T-helper 1 cell treated with Interleukin-12 subunit alpha and Interleukin-12 subunit beta and Interleukin-4 antibody, amounts not matched to agents 30 μg/mL and 1 μg/mL, for 36 hours (primary cell): ENCODE results near the gene CSHL1.
"Not testable (repeated sequence)": the region's sequence is repeated elsewhere in the genome, so short reads cannot be mapped to it uniquely, and the experiment has no call there.

ENCODE experiments used
- H3K27ac Mint-ChIP-seq: one replicate; pipeline ENCODE4 v1.8.0; 2021; ENCODE audit warnings: mild to moderate bottlenecking, mixed read lengths
- H3K27me3 Mint-ChIP-seq: one replicate; pipeline ENCODE4 v1.8.0; 2021; ENCODE audit warnings: low read depth, mixed read lengths
- H3K36me3 Mint-ChIP-seq: one replicate; pipeline ENCODE4 v1.8.0; 2021; ENCODE audit warnings: low read depth, mixed read lengths
- H3K4me1 Mint-ChIP-seq: one replicate; pipeline ENCODE4 v1.8.0; 2021; ENCODE audit warnings: low read depth, mixed read lengths
- H3K4me3 Mint-ChIP-seq: one replicate; pipeline ENCODE4 v1.8.0; 2021; ENCODE audit warnings: mild to moderate bottlenecking, moderate library complexity, mixed read lengths
- H3K9me3 Mint-ChIP-seq: one replicate; pipeline ENCODE4 v1.8.0; 2021; ENCODE audit warnings: mixed read lengths

The CSHL1 gene

DNA sequence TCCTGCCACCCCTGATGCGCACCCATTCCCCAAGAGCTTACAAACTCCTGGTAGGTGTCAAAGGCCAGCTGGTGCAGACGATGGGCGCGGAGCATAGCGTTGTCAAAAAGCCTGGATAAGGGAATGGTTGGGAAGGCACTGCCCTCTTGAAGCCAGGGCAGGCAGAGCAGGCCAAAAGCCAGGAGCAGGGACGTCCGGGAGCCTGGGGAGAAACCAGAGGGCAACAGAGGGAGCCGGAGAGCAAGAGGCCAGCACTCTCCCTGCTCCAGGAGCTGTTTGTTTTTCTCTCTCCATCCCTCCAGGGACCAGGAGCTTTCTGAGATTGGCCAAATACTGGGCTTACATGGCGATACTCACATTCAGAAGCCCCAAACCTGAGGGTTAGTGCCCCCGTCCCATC lies 7.2 kb upstream of the CSHL1 start:
- Mint-ChIP-seq H3K27ac (no peak overlapping the region), H3K4me3 (no peak overlapping the region), H3K27me3 (peaks cover 16% of the 10 kb centered on the region), H3K9me3 (no peaks in the 10 kb centered on the region), H3K4me1 (peaks cover 11% of the 10 kb centered on the region), H3K36me3 (no peaks in the 10 kb centered on the region)

DNA sequence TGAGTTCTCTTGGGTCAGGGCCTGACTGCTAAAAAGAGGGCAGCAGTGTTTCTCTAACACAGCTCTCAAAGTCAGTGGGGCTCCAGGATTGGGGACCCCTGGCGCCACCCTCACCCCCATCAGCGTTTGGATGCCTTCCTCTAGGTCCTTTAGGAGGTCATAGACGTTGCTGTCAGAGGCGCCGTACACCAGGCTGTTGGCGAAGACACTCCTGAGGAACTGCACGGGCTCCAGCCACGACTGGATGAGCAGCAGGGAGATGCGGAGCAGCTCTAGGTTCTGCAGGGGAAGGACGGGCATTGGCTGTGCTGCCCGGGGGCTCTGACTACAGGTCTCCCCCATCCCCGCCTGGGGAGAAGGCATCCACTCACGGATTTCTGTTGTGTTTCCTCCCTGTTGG lies 6.6 kb upstream of the CSHL1 start:
- no peaks in the 10 kb centered on the region for H3K9me3 Mint-ChIP-seq
- H3K27ac Mint-ChIP-seq: no peak overlapping the region
- H3K4me1 Mint-ChIP-seq: peaks cover 14% of the 10 kb centered on the region
- no peaks in the 10 kb centered on the region for H3K36me3 Mint-ChIP-seq
- no peak overlapping the region for H3K4me3 Mint-ChIP-seq
- peaks cover 16% of the 10 kb centered on the region for H3K27me3 Mint-ChIP-seq

DNA sequence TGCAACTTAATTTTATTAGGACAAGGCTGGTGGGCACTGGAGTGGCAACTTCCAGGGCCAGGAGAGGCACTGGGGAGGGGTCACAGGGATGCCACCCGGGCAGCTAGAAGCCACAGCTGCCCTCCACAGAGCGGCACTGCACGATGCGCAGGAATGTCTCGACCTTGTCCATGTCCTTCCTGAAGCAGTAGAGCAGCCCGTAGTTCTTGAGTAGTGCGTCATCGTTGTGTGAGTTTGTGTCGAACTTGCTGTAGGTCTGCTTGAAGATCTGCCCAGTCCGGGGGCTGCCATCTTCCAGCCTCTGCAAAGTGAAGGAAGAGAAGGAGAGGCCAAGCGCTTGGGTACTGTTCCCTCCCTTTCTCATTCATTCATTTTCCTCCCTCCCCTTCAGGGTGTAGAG lies 6.1 kb upstream of the CSHL1 start:
- H3K27ac Mint-ChIP-seq, H3K36me3 Mint-ChIP-seq, H3K4me3 Mint-ChIP-seq, H3K9me3 Mint-ChIP-seq: not testable (repeated sequence)
- peaks cover 15% of the 10 kb centered on the region for H3K4me1 Mint-ChIP-seq
- peaks cover 16% of the 10 kb centered on the region for H3K27me3 Mint-ChIP-seq

DNA sequence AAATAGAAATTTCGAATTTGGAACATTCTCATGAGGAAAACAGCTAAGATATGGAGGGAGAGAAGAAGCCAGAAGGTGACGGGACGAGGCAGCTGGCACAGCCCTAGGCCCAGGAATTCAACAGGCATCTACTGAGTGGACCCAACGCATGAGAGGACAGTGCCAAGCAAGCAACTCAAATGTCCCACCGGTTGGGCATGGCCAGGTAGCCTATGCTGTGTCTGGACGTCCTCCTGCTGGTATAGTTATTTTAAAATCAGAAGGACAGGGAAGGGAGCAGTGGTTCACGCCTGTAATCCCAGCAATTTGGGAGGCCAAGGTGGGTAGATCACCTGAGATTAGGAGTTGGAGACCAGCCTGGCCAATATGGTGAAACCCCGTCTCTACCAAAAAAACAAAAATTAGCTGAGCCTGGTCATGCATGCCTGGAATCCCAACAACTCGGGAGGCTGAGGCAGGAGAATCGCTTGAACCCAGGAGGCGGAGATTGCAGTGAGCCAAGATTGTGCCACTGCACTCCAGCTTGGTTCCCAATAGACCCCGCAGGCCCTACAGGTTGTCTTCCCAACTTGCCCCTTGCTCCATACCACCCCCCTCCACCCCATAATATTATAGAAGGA lies 5.6 kb upstream of the CSHL1 start:
- no peaks in the 10 kb centered on the region for H3K36me3 Mint-ChIP-seq
- H3K4me1 Mint-ChIP-seq: peaks cover 15% of the 10 kb centered on the region
- peaks cover 16% of the 10 kb centered on the region for H3K27me3 Mint-ChIP-seq
- H3K9me3 Mint-ChIP-seq: no peaks in the 10 kb centered on the region
- no peak overlapping the region for H3K4me3 Mint-ChIP-seq
- H3K27ac Mint-ChIP-seq: no peak overlapping the region

DNA sequence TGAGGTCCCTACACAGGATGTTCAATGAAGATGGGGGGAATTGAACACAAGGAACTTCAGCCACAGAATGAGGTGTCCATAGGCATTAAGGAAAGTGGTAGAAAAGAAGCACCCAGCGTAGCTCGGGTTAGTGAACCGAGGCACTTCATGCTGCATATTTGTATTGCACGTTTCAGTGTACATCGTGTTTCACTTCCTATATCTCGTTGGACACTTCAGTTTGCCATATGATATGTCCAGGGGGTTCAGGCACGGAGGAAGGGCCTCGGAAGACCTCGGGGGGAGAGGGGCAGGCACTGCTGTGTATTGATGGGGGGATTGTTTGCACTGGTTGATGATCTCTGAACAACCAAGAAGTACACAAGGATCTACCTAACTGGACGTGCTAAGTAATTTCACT lies 4.7 kb upstream of the CSHL1 start:
- not testable (repeated sequence) for H3K27ac Mint-ChIP-seq, H3K36me3 Mint-ChIP-seq, H3K9me3 Mint-ChIP-seq, H3K4me3 Mint-ChIP-seq
- Mint-ChIP-seq H3K27me3 (peaks cover 16% of the 10 kb centered on the region), H3K4me1 (peaks cover 15% of the 10 kb centered on the region)

DNA sequence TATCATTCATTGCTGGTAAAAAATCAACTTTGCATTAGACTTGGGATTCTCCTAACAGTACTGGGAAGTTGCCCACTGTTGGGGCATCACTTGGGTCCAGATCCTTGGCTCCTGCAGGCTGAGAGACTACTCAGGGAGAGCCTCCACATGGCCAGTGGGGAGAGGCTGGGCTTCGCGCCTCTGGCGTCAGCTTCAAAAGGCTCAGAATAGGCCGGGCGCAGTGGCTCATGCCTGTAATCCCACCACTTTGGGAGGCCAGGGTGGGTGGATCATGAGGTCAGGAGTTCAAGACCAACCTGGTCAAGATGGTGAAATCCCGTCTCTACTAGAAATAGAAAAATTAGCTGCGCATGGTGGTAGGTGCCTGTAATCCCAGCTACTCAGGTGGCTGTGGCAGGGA lies 3.4 kb upstream of the CSHL1 start:
- no peak overlapping the region for H3K27ac Mint-ChIP-seq
- no peaks in the 10 kb centered on the region for H3K9me3 Mint-ChIP-seq
- peaks cover 11% of the 10 kb centered on the region for H3K4me1 Mint-ChIP-seq
- H3K4me3 Mint-ChIP-seq: no peak overlapping the region
- no peaks in the 10 kb centered on the region for H3K36me3 Mint-ChIP-seq
- peaks cover 23% of the 10 kb centered on the region for H3K27me3 Mint-ChIP-seq

DNA sequence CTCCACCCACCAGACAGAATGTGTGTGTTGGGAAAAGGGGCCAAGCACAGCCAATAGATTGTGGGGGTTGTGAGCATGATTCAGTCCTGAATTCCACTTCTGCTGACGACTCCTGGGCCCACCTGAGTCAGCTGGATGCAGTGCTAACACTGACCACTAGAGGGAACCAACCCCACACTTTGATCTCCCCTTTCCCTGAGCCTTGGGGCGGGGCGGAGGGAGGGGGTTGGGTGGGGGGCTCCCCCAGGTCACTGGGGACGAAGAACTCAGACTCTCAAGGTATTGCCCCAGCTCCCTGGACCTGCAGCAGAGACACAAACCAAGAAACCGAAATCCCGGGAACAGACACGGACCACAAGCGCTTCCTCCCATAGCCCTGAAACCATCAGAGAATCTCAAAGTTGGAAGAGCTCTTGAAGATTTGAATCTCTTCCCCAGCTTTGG lies 621 bp upstream of the CSHL1 start:
- no peak overlapping the region for H3K27ac Mint-ChIP-seq

DNA sequence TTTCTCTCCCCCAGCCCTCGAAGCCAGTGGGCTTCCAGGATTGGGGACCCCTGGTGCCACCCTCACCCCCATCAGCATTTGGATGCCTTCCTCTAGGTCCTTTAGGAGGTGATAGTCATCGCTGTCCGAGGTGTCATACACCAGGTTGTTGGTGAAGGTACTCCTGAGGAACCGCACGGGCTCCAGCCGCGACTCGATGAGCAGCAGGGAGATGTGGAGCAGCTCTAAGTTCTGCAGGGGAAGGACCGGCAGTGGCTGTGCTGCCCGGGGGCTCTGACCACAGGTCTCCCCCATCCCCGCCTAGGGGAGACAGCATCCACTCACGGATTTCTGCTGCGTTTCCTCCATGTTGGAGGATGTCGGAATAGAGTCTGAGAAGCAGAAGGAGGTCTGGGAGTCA lies 962 bp downstream of the CSHL1 start:
- Mint-ChIP-seq H3K4me3 (no peak overlapping the region), H3K36me3 (no peaks in the 10 kb centered on the region), H3K27ac (no peak overlapping the region), H3K4me1 (peaks cover 3% of the 10 kb centered on the region), H3K9me3 (no peaks in the 10 kb centered on the region), H3K27me3 (peaks cover 28% of the 10 kb centered on the region)

More for the DNA sequence above, 621 bp upstream of the CSHL1 start:
- peaks cover 26% of the 10 kb centered on the region for H3K27me3 Mint-ChIP-seq
- no peaks in the 10 kb centered on the region for H3K36me3 Mint-ChIP-seq
- peaks cover 3% of the 10 kb centered on the region for H3K4me1 Mint-ChIP-seq
- H3K9me3 Mint-ChIP-seq: no peaks in the 10 kb centered on the region
- H3K4me3 Mint-ChIP-seq: no peak overlapping the region

DNA sequence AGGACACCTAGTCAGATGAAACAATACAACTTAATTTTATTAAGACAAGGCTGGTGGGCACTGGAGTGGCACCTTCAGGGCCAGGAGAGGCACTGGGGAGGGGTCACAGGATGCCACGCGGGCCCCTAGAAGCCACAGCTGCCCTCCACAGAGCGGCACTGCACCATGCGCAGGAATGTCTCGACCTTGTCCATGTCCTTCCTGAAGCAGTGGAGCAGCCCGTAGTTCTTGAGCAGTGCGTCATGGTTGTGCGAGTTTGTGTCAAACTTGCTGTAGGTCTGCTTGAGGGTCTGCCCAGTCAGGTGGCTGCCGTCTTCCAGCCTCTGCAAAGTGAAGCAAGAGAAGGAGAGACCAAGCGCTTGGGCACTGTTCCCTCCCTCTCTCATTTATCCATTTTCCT lies 1.5 kb downstream of the CSHL1 start:
- not testable (repeated sequence) for H3K27ac Mint-ChIP-seq, H3K36me3 Mint-ChIP-seq, H3K9me3 Mint-ChIP-seq, H3K4me3 Mint-ChIP-seq, H3K4me1 Mint-ChIP-seq
- peaks cover 28% of the 10 kb centered on the region for H3K27me3 Mint-ChIP-seq

DNA sequence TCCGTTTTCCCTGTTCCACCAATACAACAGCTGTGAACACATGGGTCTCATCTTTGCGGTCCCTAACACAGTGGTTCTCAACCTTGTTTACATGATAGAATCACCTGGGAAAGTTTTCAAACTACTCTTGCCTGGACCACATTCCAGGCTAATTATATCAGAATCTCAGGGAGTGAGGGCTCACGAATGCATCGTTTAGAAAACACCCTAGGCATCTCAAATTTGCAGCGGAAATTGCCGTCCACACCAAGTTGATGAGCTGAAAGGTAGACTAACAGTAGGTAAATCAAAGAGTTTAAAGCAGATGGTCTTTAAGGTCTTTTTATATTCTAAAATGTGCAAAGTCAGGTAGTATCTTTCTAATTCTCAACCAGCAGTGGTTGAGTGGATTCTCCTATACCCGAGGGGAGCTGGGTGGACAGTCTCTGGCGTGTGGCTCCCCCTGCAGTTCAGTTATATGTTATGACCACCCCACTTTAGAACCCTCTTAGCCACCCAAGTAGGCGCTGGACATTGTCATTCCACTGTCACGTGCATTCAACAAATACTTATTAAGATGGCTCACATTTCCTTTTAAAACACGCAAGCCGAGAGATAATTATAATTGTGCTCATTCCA lies 3.8 kb downstream of the CSHL1 start:
- H3K9me3 Mint-ChIP-seq, H3K4me3 Mint-ChIP-seq, H3K4me1 Mint-ChIP-seq, H3K36me3 Mint-ChIP-seq, H3K27ac Mint-ChIP-seq: not testable (repeated sequence)
- H3K27me3 Mint-ChIP-seq: peaks cover 34% of the 10 kb centered on the region

DNA sequence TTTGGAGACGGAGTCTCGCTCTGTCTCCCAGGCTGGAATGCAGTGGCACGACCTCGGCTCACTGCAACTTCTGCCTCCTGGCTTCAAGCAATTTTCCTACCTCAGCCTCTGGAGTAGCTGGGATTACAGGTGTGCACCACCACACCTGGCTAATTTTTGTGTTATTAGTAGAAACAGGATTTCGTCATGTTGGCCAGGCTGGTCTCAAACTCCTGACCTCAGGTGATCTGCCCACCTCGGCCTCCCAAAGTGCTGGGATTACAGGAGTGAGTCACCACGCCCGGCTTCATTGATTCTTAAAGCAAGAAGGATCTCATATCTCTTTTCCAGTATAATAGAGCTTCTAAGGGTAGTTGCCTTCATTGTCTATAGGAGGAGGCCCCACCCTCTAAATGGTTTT lies 6.3 kb downstream of the CSHL1 start:
- H3K36me3 Mint-ChIP-seq, H3K27ac Mint-ChIP-seq, H3K4me1 Mint-ChIP-seq, H3K4me3 Mint-ChIP-seq, H3K9me3 Mint-ChIP-seq: not testable (repeated sequence)
- H3K27me3 Mint-ChIP-seq: peaks cover 46% of the 10 kb centered on the region

DNA sequence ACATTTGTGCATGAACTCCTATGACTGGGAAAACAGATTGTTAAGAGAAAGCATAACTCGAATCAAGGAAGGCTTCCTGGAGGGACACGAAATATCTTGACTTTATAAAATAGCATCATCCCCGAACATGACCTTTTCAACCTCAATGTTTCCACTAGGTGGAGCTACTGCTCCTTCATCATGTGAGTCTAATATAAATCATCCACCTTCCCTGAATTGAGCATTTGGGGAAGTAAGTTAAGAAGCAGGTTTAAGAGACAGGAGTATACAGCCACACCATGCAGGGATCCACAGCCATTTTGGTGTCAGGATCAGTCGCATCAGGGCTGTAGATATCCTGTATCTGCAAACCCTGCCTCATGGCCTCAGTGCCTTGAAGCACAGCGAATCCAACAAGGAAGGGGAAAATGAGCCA lies 7.3 kb downstream of the CSHL1 start:
- not testable (repeated sequence) for H3K4me3 Mint-ChIP-seq, H3K27ac Mint-ChIP-seq, H3K9me3 Mint-ChIP-seq, H3K36me3 Mint-ChIP-seq
- Mint-ChIP-seq H3K27me3 (peaks cover 36% of the 10 kb centered on the region), H3K4me1 (peaks cover 12% of the 10 kb centered on the region)

DNA sequence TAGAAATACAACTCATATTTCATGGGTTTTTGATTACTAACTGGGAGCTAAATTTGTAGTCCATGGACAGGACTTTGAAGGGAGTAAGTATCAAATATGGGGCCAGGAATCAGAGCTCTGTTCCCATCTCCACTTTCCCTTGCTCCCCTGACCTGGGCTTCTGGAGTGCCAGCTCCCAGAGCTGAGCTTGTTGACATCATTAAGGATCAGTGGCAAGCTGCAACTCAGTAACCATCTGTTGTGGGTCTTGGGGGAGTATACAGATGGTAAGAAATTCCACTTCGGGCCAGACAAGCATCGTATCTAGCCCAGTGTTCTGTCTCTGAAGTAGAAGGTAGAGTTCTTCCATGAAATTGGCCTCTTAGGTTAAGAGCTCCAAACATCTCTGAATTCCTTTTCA lies 9.1 kb downstream of the CSHL1 start:
- H3K27ac Mint-ChIP-seq, H3K4me3 Mint-ChIP-seq, H3K36me3 Mint-ChIP-seq, H3K9me3 Mint-ChIP-seq: not testable (repeated sequence)
- peaks cover 31% of the 10 kb centered on the region for H3K27me3 Mint-ChIP-seq
- peaks cover 12% of the 10 kb centered on the region for H3K4me1 Mint-ChIP-seq

DNA sequence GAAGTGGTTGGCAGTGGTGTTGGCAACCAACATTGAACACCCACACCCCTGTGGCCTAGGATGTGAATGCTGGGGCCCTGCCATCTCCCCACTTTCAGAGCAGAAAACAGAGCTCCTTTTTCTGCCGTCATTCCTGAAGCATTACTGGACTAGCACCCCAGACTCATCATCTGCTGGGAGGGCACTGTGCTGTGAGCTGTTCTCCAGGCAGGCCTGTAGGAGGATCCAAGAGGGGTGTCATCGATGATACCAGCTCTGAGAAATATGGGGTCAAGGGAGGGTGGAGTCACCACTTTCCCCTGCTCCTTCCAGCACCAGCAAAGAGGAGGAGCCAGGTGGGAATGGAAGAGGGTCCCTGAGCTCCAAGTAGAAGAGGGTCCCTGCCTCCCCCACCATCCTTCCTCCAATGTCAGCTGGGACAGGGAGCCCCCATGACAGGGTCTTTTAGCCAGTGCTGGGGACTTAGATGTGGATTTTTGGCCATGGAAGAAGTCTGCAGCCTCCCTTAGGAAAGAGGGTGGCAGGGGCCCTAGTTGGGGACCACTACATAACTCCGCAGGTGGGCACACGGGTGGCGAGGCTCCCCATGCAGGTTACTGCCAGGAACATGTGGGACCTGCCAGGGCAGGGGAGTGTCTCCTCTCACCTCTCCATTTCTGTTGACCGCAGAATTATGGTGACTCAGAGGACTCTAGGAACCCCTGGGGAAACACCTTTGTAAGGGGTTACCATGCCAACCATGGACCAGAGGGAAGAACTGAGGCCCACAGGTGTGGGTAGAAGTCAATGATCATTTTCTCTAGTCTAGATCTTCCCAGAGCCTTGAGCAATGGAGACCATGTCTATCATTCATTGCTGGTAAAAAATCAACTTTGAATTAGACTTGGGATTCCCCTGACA lies 11.9 kb downstream of the CSHL1 start:
- H3K27ac Mint-ChIP-seq, H3K36me3 Mint-ChIP-seq, H3K4me3 Mint-ChIP-seq, H3K9me3 Mint-ChIP-seq: not testable (repeated sequence)
- H3K27me3 Mint-ChIP-seq: peaks cover 24% of the 10 kb centered on the region
- peaks cover 12% of the 10 kb centered on the region for H3K4me1 Mint-ChIP-seq
